Thyroid gland (tissue), 4 donors: ENCODE data around the gene TIMM44.

Source experiments
- POLR2A ChIP-seq, 2 donors: fragments of 450-650 bp; IDR thresholded peaks; one replicate each; pipeline ENCODE4 v1.6.1; 2017; ENCODE audit warnings: antibody characterized with exemption in 2 of 2, mild to moderate bottlenecking in 2 of 2, moderate library complexity in 1 of 2
- TF ChIP-seq, protein P1 (sequence below), 6 experiments: fragments of 200-600 bp in 3 of 6; fragments of 450-650 bp in 3 of 6; sonication (generic) in 3 of 6; IDR thresholded peaks; one replicate each; pipeline ENCODE4 v1.5.1; 2016 to 2019; ENCODE audit warnings: antibody characterized with exemption in 6 of 6, mild to moderate bottlenecking in 2 of 6, inconsistent platforms in 1 of 6, moderate library complexity in 1 of 6

DNA sequence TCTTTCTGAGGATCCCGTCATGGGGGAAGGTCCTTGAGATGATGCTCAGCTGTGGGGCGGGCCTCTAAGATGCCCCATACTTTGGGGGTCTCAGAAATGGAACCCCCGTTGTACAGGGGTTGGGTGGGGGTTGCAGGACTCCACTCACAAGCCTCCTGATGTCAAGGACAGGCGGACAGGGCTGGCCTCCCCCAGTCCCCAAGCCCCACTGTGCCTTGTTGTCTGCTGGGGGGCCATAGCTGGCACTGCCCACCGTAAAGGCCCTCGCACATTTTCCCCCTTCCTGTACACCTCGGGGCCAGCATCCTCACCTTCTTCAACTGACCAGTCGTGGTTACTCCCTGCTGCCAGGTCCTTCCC, 20.6 kb downstream of the TIMM44 start:
- no peak for TF ChIP-seq POLR2A (IDR thresholded peaks at IDR 0.05)
- TF ChIP-seq, protein P1, sequence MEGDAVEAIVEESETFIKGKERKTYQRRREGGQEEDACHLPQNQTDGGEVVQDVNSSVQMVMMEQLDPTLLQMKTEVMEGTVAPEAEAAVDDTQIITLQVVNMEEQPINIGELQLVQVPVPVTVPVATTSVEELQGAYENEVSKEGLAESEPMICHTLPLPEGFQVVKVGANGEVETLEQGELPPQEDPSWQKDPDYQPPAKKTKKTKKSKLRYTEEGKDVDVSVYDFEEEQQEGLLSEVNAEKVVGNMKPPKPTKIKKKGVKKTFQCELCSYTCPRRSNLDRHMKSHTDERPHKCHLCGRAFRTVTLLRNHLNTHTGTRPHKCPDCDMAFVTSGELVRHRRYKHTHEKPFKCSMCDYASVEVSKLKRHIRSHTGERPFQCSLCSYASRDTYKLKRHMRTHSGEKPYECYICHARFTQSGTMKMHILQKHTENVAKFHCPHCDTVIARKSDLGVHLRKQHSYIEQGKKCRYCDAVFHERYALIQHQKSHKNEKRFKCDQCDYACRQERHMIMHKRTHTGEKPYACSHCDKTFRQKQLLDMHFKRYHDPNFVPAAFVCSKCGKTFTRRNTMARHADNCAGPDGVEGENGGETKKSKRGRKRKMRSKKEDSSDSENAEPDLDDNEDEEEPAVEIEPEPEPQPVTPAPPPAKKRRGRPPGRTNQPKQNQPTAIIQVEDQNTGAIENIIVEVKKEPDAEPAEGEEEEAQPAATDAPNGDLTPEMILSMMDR (IDR thresholded peaks at IDR 0.05): no peak
